RKO (cell line): Measurements from ENCODE around the gene CASKIN1.
"Not testable (repeated sequence)": the region's sequence is repeated elsewhere in the genome, so short reads cannot be mapped to it uniquely, and the experiment has no call there.

Experiments
- DNase-seq: peaks from one replicate; pipeline ENCODE4 v3.0.0-alpha.2; 2016; ENCODE audit warnings: low spot score

CASKIN1 gene

GRCh38 chr16:2196162-2196980 is at the start of gene CASKIN1:
TSS of gene CASKIN1 (minus strand) at chr16:2196605. CDS start at chr16:2196432, 173 bp downstream.
- DNase-seq, result no peak

DNA sequence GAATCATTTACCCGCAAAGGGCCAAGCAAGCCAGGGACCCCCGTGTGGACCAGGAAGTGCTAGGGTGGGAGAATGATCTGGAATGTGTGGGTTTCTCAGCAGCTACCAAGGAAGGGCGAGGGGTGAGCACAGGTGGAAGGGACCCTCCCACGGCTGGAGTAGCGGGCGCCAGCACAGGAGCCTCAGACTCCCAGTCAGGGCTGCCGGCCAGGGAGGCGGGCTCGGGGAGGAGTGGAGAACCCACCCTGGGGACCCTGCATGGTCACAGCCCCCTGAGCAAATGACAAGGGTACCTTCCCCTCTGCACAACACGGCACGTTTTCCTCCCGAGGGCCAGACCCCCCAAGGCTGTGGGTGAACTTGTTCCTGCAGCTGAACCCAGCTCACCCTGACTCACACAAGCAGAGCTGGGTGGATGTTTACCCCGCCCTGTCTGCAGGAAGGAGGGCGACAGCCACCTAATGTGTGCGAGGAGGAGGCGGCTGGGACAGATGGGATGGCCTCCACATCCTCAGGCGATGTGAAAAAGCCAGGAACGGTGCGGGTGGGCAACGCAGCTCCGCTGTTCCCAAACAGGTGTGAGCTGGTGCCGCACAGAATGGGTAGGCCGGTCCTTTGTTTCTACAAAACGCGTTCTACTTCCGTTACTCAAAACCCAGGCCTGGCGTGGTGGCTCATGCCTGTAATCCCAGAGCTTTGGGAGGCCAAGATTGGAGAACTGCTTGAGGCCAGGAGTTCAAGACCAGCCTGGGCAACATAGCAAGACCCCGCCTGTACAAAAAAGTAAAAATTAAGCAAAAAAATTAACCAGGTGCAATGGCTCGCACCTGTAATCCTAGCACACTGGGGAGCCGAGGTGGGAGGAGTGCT is 48.8 kb upstream of the CASKIN1 start:
- no peak for DNase-seq

GRCh38 chr16:2244301-2244700 is 47.9 kb upstream of the CASKIN1 start:
- no peak for DNase-seq

GRCh38 chr16:2243781-2244180 is 47.4 kb upstream of the CASKIN1 start:
- DNase-seq, result no peak

DNA sequence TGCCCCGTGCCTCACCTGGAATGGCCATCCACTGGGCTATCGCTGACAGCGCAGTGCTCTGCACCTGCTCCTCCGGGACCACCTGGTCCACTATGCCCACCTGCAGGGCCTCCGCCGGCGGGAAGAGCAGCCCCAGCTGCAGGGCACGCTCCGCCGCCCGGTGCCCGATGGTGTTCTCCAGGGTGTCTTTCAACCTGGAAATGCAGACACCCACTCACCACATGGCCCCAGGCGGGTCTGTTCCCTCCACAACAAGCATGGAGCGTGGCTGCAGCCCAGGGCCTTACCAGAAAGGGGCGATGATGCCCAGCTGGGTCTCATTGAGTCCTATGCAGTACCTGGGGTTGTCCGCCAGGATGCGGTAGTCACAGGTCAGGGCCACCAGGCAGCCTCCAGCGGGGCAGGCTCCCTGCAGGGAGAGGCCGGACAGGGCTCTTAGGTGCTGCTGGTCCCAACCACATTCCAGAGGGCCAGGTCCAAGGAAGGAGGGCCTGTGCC is 46.7 kb upstream of the CASKIN1 start:
- DNase-seq, result no peak

- DNase-seq, result no peak
These were observed 46.2 kb upstream of the CASKIN1 start for GRCh38 chr16:2242598-2242997.

- not testable (repeated sequence) for DNase-seq
These were observed 43.9 kb upstream of the CASKIN1 start for GRCh38 chr16:2240331-2240730.

DNA sequence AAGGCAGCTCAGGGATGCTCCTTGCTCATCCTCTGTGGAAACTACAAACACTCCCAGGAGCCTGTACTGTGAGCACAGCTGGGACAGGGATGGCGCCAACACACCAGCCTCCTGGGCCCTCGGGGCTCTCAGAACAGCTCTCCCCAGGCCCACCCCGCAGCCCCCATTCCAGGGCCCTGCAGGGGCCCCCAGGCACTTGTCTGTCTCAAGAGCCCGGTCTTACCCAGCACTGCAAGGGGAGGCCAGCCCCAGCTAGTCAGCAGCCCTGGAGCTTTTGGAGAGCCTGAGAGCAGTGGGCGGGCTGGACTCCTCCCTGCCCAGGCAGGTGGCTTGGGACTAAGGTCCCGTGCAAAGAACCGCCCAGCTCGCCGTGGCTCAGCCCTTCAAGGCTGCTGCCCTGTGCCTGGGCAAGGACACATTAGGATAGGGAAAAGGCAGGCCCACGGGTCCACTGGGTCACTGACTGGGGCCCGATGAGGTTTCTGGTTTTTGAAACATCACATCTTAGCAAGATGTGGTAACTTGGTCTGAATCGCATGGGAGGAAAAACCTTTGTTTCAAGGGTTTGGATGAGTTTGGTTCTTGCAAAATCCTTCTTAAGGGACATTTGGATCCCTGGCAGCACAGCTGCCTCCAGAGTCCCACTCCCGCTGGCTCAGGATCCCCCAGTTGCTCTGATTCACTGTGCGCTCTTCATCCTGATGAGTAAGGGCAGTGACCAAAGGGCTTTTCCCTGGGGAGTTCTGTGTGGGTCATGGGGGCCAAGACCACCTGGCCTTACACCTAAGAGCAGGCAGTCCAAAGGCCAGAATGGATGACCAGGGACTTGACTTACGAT is 42.7 kb upstream of the CASKIN1 start:
- no peak for DNase-seq

DNA sequence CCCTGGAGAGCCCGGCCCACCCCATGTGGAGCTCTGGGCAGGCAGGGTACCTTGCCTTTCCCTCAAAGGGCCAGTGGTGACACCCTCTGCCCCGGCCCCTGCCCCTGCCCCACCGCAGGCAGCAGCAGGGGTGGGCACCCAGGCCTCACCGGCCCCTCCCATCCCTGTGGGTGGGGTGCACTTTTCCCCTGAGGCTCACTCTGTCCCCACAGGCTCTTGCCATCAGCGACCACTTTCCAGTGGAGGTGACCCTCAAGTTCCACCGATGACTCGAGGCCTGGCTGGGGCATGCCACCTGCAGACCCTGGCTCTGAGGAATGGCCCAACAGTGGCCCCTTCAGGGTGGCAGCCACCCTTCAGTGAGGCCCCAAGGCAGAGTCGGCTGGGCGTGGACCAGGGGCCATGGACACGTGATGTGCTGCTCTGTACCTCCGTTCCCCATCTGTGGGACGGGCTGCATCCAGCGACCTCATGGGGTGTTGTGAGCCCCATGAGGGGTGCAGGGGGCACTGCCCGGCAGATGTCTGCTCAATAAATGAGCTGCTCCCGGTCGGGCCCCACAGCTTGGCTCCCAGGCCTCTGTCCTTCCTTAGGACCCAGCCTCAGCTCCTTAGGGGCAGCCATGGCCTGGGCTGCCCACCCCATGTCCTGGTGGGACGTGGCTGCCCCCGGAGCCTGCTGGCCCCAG is 41.9 kb upstream of the CASKIN1 start:
- no peak for DNase-seq

- no peak for DNase-seq
These were observed 41.2 kb upstream of the CASKIN1 start for GRCh38 chr16:2237493-2238149.

DNA sequence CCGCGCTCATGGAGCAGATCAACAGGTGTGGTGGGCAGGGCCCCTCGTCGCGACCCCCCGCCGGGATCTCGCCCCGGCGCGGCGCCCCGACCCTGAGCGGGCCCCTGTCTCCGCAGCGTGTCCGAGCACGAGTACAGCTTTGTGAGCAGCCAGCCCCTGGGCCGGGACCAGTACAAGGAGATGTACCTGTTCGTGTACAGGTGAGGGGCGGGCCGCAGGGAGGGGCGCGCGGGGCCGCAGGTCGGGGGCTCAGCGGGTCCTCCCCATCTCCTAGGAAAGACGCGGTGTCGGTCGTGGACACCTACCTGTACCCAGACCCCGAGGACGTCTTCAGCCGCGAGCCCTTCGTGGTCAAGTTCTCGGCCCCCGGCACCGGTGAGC is 40.7 kb upstream of the CASKIN1 start:
- DNase-seq, result no peak

- no peak for DNase-seq
These were observed 40.1 kb upstream of the CASKIN1 start, which contains the start of gene DNASE1L2 for GRCh38 chr16:2236337-2237101. TSS of gene DNASE1L2 (plus strand) at chr16:2236444. CDS start at chr16:2236817, 373 bp downstream.

DNA sequence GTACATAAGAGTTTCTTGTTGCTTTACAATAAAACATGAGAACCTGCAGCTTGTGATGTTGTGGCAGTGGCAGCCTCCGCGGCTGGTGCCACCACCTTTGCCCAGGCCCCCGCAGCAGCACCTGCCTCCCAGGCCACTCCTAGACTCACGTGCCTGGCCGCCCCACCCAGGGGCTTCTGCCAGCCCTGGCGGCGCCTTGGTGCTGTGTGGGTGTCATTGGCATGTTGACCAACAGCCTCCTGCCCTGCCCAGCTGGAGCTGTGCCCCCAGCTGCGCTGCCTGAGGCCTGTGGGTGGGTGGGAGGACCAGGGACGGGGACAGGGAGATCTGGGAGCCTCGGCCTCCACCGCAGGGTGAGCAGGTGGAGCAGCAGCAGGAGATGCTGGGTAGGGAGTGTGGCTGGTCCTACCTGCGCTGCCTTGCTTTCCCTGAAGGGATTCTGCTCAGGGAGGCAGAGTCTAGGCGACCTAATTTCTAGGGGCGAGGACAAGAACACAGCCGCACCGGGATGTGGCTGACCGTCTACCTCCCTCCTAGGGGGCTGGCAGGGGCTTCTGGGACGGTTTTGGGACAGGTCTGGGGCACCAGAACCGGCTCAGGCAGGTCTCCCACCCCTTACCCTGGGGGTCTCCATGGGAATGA is 39.4 kb upstream of the CASKIN1 start:
- no peak for DNase-seq

- no peak for DNase-seq
These were observed 38.8 kb upstream of the CASKIN1 start for GRCh38 chr16:2235234-2235651.

DNA sequence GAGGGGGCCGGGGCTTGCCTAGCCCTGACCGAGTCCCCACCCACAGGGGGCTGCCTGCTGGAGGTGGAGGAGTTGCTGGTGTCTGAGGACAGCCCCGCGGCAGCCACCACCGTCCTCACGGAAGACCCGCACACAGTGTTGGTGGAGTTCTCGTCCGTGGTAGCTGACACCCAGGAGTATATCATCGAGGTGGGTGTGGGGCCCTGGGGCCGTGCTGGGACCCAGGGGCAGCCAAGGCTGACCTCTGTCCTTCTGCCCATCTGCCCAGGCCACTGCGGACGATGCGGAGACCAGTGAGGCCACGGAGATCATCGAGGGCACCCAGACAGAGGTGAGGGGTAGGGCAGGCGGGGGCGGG is 38.4 kb upstream of the CASKIN1 start:
- DNase-seq, result no peak

GRCh38 chr16:2233872-2234812 is 37.7 kb upstream of the CASKIN1 start:
- no peak for DNase-seq

DNA sequence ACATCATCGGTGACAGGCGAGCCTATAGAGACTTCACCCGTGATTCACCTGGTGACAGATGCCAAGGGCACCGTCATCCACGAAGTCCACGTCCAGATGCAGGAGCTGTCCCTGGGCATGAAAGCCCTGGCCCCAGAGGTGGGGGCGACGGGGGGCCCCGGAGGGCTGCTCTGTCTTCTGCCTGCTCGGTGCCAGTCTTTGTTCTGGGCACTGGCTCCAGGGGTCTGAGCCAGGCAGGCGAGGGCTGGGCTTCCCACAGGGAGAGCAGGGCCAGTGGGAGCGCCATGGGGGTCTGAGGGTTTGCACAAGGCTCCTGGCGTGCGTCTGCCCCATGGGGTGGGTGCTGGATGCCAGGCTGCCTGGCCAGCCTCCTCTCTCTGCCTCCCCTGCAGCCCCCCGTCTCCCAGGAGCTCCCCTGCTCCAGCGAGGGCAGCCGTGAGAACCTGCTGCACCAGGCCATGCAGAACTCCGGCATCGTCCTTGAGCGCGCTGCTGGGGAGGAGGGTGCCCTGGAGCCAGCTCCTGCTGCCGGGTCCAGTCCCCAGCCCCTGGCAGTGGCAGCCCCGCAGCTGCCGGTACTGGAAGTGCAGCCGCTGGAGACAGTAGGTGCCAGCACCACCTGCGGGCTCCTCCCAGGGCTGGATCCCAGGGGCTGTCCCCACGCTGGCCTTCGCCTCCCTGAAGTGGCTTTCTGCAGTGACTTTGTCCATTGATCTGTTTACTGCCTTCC is 36.8 kb upstream of the CASKIN1 start:
- DNase-seq, result no peak
